Neural cell (in vitro differentiated cells): Measurements from ENCODE around the gene VOPP1. TPM values are rescaled to one million over a fixed set of nuclear protein-coding genes. Genes with fewer than 3 reads are reported as not detected.

Experiments used
- H2AFZ ChIP-seq: fragments of 200-600, 300-800 bp; sonication (generic), shearing (Covaris generic); 2 replicates; pipeline ENCODE4 v1.6.0; 2014; ENCODE audit warnings: low read depth, mild to moderate bottlenecking, antibody characterized with exemption, low read length, moderate library complexity
- H3F3A ChIP-seq: fragments of 200-600 bp; shearing (Covaris generic); 2 replicates; pipeline ENCODE4 v1.6.1; 2016; ENCODE audit warnings: mild to moderate bottlenecking, moderate library complexity, mixed read lengths, antibody characterized with exemption, low read length; ENCODE audit not compliant: insufficient read depth, poor library complexity, severe bottlenecking
- H3K27ac ChIP-seq: fragments of 200-600, 300-800 bp; sonication (generic), shearing (Covaris generic); 2 replicates; pipeline ENCODE4 v1.5.1; 2014; ENCODE audit warnings: mild to moderate bottlenecking, low read length, moderate library complexity
- H3K27me3 ChIP-seq: fragments of 300-800, 200-600 bp; sonication (generic), shearing (Covaris generic); 2 replicates; pipeline ENCODE4 v1.6.0; 2014; ENCODE audit warnings: mild to moderate bottlenecking, low read depth, low read length, moderate library complexity; ENCODE audit not compliant: insufficient read depth
- H3K36me3 ChIP-seq: fragments of 300-800, 200-600 bp; sonication (generic), shearing (Covaris generic); 2 replicates; pipeline ENCODE4 v1.5.1; 2014; ENCODE audit warnings: mild to moderate bottlenecking, antibody characterized with exemption, low read length, moderate library complexity; ENCODE audit not compliant: insufficient read depth
- H3K4me2 ChIP-seq: fragments of 300-800, 200-600 bp; sonication (generic), shearing (Covaris generic); 2 replicates; pipeline ENCODE4 v1.6.0; 2014; ENCODE audit warnings: mild to moderate bottlenecking, low read length
- H3K4me3 ChIP-seq: fragments of 300-800, 200-600 bp; sonication (generic), shearing (Covaris generic); 2 replicates; pipeline ENCODE4 v1.5.1; 2014; ENCODE audit warnings: mild to moderate bottlenecking, low read length, moderate library complexity
- H3K79me2 ChIP-seq: fragments of 200-600 bp; shearing (Covaris generic); replicated peaks from 2 replicates; pipeline ENCODE4 v1.6.0; 2014; ENCODE audit warnings: mild to moderate bottlenecking, low read length, moderate library complexity; ENCODE audit not compliant: insufficient read depth
- H3K9ac ChIP-seq: fragments of 300-800, 200-600 bp; sonication (generic), shearing (Covaris generic); 2 replicates; pipeline ENCODE4 v1.6.1; 2016; ENCODE audit warnings: mild to moderate bottlenecking, low read length, mixed read lengths
- H3K9me2 ChIP-seq: fragments of 200-600 bp; shearing (Covaris generic); 2 replicates; pipeline ENCODE4 v1.6.1; 2016; ENCODE audit warnings: mild to moderate bottlenecking, low read length, mixed read lengths; ENCODE audit not compliant: insufficient read depth
- H3K9me3 ChIP-seq: fragments of 200-600, 300-800 bp; sonication (generic), shearing (Covaris generic); 2 replicates; pipeline ENCODE4 v1.6.1; 2016; ENCODE audit warnings: mild to moderate bottlenecking, mixed run types, low read length, moderate library complexity, mixed read lengths
- H4K20me1 ChIP-seq: fragments of 200-600 bp; shearing (Covaris generic); 2 replicates; pipeline ENCODE4 v1.6.1; 2016; ENCODE audit warnings: mild to moderate bottlenecking, mixed run types; ENCODE audit not compliant: insufficient read depth
- EP300 ChIP-seq: fragments of 450-650 bp; conservative IDR thresholded peaks from 2 replicates; pipeline ENCODE4 v1.6.1; 2014; ENCODE audit warnings: antibody characterized with exemption, mild to moderate bottlenecking, moderate library complexity; ENCODE audit not compliant: poor library complexity, severe bottlenecking
- EZH2 ChIP-seq: fragments of 200-600, 300-800 bp; shearing (Covaris generic), sonication (generic); IDR thresholded peaks from 2 replicates; pipeline ENCODE4 v1.6.1; 2014; ENCODE audit warnings: antibody characterized with exemption, low read length, borderline replicate concordance, mild to moderate bottlenecking; ENCODE audit not compliant: insufficient read depth, poor library complexity, severe bottlenecking
- MXI1 ChIP-seq: fragments of 450-650 bp; conservative IDR thresholded peaks from 2 replicates; pipeline ENCODE4 v1.6.1; 2014; ENCODE audit warnings: antibody characterized with exemption, mild to moderate bottlenecking; ENCODE audit not compliant: poor library complexity, severe bottlenecking
- POLR2AphosphoS5 ChIP-seq: IDR thresholded peaks from 2 replicates; pipeline ENCODE4 v1.6.1; 2012
- RAD21 ChIP-seq: fragments of 450-650 bp; conservative IDR thresholded peaks from 2 replicates; pipeline ENCODE4 v1.6.1; 2014; ENCODE audit warnings: antibody characterized with exemption, mild to moderate bottlenecking, moderate library complexity
- SMC3 ChIP-seq: fragments of 450-650 bp; conservative IDR thresholded peaks from 2 replicates; pipeline ENCODE4 v1.6.1; 2014; ENCODE audit warnings: antibody characterized with exemption, mild to moderate bottlenecking, moderate library complexity; ENCODE audit not compliant: poor library complexity
- TAF1 ChIP-seq: IDR thresholded peaks from 2 replicates; pipeline ENCODE4 v1.6.1; 2012; ENCODE audit warnings: low read depth
- polyA plus RNA-seq: library from polyadenylated mRNA; depleted of rRNA; stranded (reverse); fragments of >200 nt; gene quantifications from 2 replicates; pipeline ENCODE4 v1.2.3, GENCODE V29; 2014
- TF ChIP-seq, protein P1 (sequence below): fragments of 450-650 bp; IDR thresholded peaks from 2 replicates; pipeline ENCODE4 v1.5.1; 2014; ENCODE audit warnings: antibody characterized with exemption, mild to moderate bottlenecking, moderate library complexity; ENCODE audit not compliant: poor library complexity, severe bottlenecking
- TF ChIP-seq, protein P2 (sequence below): IDR thresholded peaks from 2 replicates; pipeline ENCODE4 v1.6.1; 2012; ENCODE audit warnings: borderline replicate concordance

VOPP1 gene
- polyA plus RNA-seq, 1 donor from 2014 or later, result 85.8 TPM

DNA sequence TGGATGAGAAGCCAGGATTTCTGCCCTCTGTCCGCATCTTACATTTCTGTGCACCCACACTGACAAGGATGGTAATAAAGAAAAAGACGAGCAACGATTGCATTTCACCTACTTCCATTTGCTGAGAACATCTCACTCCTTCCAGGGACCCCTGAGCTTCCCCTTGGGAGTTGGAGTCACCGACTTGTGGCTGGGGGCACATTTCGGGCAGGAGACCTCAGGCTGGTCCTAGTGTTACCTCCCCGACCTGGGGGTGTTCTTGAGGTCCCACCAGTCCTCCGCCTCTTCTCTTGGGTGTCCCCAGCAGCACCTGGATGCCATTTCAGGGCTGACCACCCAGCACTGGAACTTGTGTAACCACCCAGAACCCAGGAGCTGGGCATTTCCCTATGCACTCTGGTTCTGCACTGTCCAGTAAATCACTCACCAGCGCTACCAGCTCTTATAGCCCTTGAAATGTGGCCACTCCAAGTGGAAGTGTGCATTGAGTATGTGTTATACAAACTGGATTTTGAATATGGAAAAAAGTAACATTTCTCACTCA lies 122.2 kb downstream of the VOPP1 start:
- Histone ChIP-seq H3K27ac (no peak overlapping the region), H3F3A (no peaks in the 10 kb centered on the region), H3K27me3 (no peaks in the 10 kb centered on the region), H4K20me1 (no peaks in the 10 kb centered on the region), H3K4me3 (no peak overlapping the region), H3K4me2 (no peak overlapping the region), H3K79me2 (no peaks in the 10 kb centered on the region), H3K9me3 (no peaks in the 10 kb centered on the region), H3K36me3 (no peaks in the 10 kb centered on the region), H3K9ac (no peak overlapping the region), H3K9me2 (no peaks in the 10 kb centered on the region), H2AFZ (no peak overlapping the region)
- no peak for TF ChIP-seq EP300
- no peak for TF ChIP-seq MXI1
- no peak for TF ChIP-seq POLR2AphosphoS5
- TF ChIP-seq, protein P1, sequence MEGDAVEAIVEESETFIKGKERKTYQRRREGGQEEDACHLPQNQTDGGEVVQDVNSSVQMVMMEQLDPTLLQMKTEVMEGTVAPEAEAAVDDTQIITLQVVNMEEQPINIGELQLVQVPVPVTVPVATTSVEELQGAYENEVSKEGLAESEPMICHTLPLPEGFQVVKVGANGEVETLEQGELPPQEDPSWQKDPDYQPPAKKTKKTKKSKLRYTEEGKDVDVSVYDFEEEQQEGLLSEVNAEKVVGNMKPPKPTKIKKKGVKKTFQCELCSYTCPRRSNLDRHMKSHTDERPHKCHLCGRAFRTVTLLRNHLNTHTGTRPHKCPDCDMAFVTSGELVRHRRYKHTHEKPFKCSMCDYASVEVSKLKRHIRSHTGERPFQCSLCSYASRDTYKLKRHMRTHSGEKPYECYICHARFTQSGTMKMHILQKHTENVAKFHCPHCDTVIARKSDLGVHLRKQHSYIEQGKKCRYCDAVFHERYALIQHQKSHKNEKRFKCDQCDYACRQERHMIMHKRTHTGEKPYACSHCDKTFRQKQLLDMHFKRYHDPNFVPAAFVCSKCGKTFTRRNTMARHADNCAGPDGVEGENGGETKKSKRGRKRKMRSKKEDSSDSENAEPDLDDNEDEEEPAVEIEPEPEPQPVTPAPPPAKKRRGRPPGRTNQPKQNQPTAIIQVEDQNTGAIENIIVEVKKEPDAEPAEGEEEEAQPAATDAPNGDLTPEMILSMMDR, result no peak
- no peak for TF ChIP-seq SMC3
- no peak for TF ChIP-seq EZH2
- TF ChIP-seq TAF1, result no peak
- no peak for TF ChIP-seq RAD21
- TF ChIP-seq, protein P2, sequence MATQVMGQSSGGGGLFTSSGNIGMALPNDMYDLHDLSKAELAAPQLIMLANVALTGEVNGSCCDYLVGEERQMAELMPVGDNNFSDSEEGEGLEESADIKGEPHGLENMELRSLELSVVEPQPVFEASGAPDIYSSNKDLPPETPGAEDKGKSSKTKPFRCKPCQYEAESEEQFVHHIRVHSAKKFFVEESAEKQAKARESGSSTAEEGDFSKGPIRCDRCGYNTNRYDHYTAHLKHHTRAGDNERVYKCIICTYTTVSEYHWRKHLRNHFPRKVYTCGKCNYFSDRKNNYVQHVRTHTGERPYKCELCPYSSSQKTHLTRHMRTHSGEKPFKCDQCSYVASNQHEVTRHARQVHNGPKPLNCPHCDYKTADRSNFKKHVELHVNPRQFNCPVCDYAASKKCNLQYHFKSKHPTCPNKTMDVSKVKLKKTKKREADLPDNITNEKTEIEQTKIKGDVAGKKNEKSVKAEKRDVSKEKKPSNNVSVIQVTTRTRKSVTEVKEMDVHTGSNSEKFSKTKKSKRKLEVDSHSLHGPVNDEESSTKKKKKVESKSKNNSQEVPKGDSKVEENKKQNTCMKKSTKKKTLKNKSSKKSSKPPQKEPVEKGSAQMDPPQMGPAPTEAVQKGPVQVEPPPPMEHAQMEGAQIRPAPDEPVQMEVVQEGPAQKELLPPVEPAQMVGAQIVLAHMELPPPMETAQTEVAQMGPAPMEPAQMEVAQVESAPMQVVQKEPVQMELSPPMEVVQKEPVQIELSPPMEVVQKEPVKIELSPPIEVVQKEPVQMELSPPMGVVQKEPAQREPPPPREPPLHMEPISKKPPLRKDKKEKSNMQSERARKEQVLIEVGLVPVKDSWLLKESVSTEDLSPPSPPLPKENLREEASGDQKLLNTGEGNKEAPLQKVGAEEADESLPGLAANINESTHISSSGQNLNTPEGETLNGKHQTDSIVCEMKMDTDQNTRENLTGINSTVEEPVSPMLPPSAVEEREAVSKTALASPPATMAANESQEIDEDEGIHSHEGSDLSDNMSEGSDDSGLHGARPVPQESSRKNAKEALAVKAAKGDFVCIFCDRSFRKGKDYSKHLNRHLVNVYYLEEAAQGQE, result no peak

DNA sequence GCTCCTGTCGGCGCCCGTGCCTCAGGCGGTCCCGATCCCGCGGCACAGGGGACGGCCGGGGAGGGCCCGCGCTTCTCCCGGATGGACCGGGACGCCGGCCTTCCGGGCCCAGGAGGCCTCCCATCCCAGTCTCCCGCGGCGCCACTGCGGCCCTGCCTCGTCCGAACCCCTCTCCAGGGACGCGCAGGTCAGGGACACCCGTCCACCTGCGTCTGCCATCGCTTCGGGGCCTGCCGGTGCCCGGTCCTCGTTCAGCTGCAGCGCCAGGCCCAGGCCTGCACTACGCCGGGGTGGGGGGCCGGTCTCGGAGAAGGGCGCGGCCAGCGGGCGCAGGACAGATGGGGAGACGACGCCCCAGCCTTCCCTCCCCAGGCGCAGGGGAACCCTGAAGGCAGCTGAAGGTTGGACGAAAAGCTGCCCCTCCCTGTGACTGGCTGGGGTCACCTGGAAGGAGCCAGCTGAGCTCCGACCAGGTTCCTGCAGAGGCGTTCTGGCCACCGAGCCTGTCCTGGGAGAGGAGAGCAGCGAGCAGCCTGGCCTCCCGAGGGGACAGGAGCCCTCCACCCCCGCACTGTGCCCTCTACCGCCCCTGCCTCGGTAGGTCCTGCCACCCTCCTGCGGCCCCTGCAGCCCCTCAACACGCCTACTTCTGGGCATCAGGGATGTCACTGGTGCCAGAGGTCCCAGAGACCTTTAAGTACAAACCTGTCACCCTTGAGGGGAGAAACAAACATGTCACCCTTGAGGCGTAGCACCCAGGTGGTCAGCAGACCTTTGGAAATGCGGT lies 122.9 kb downstream of the VOPP1 start:
- Histone ChIP-seq H2AFZ (no peak overlapping the region), H4K20me1 (no peaks in the 10 kb centered on the region), H3K9ac (no peak overlapping the region), H3F3A (no peaks in the 10 kb centered on the region), H3K9me2 (no peaks in the 10 kb centered on the region), H3K9me3 (no peaks in the 10 kb centered on the region), H3K4me3 (no peak overlapping the region), H3K4me2 (no peak overlapping the region), H3K79me2 (no peaks in the 10 kb centered on the region), H3K36me3 (no peaks in the 10 kb centered on the region), H3K27ac (no peak overlapping the region), H3K27me3 (no peaks in the 10 kb centered on the region)
- TF ChIP-seq POLR2AphosphoS5 (no peak), SMC3 (no peak), EP300 (no peak), TAF1 (no peak), MXI1 (no peak), RAD21 (no peak), EZH2 (no peak)
- TF ChIP-seq, protein P2, result no peak
- TF ChIP-seq, protein P1, result no peak
